Neural progenitor cell (in vitro differentiated cells): ENCODE results near the gene SYT1. TPM values are rescaled to one million over a fixed set of nuclear protein-coding genes. Genes with fewer than 3 reads are reported as not detected.

Experiments
- DNase-seq: peaks from one replicate; pipeline ENCODE4 v3.0.0-alpha.2; 2016; ENCODE audit warnings: low spot score
- H2AFZ ChIP-seq: fragments of 200-600 bp; sonication (generic); replicated peaks from 2 replicates; pipeline ENCODE4 v1.6.1; 2016; ENCODE audit warnings: antibody characterized with exemption
- H3F3A ChIP-seq: fragments of 200-600 bp; sonication (generic); 2 replicates; pipeline ENCODE4 v1.6.1; 2016; ENCODE audit warnings: antibody characterized with exemption, low read depth
- H3K27ac ChIP-seq: fragments of 200-600 bp; sonication (generic); 2 replicates; pipeline ENCODE4 v1.5.1; 2016; ENCODE audit warnings: mild to moderate bottlenecking
- H3K27me3 ChIP-seq: fragments of 200-600 bp; sonication (generic); 2 replicates; pipeline ENCODE4 v1.6.1; 2016; ENCODE audit warnings: mild to moderate bottlenecking, moderate library complexity
- H3K36me3 ChIP-seq: fragments of 200-600 bp; sonication (generic); 2 replicates; pipeline ENCODE4 v1.5.1; 2016
- H3K4me1 ChIP-seq: fragments of 200-600 bp; sonication (generic); 2 replicates; pipeline ENCODE4 v1.6.1; 2016; ENCODE audit warnings: mixed run types
- H3K4me2 ChIP-seq: fragments of 200-600 bp; sonication (generic); 2 replicates; pipeline ENCODE4 v1.6.1; 2016
- H3K4me3 ChIP-seq: fragments of 200-600 bp; sonication (generic); 2 replicates; pipeline ENCODE4 v1.5.1; 2016
- H3K79me2 ChIP-seq: fragments of 200-600 bp; sonication (generic); 2 replicates; pipeline ENCODE4 v1.6.1; 2016; ENCODE audit warnings: low read depth
- H3K9ac ChIP-seq: fragments of 200-600 bp; sonication (generic); 2 replicates; pipeline ENCODE4 v1.6.1; 2016
- H3K9me3 ChIP-seq: fragments of 200-600 bp; sonication (generic); 2 replicates; pipeline ENCODE4 v1.5.1; 2016; ENCODE audit warnings: low read depth
- H4K20me1 ChIP-seq: fragments of 200-600 bp; sonication (generic); 2 replicates; pipeline ENCODE4 v1.6.1; 2016; ENCODE audit warnings: low read depth
- H3K27ac Mint-ChIP-seq: 3 replicates; pipeline ENCODE4 v1.8.0; 2021; ENCODE audit warnings: mixed read lengths
- H3K27me3 Mint-ChIP-seq: 2 replicates; pipeline ENCODE4 v1.8.0; 2022; ENCODE audit warnings: low read depth, mild to moderate bottlenecking, inconsistent platforms, moderate library complexity, mixed read lengths; ENCODE audit not compliant: insufficient read depth
- H3K36me3 Mint-ChIP-seq: 3 replicates; pipeline ENCODE4 v1.8.0; 2021; ENCODE audit warnings: mixed read lengths
- H3K4me1 Mint-ChIP-seq: 3 replicates; pipeline ENCODE4 v1.8.0; 2021; ENCODE audit warnings: mixed read lengths
- H3K4me3 Mint-ChIP-seq: 3 replicates; pipeline ENCODE4 v1.8.0; 2021; ENCODE audit warnings: mild to moderate bottlenecking, moderate library complexity, mixed read lengths
- H3K9me3 Mint-ChIP-seq: 3 replicates; pipeline ENCODE4 v1.8.0; 2020; ENCODE audit warnings: mixed read lengths
- EZH2 ChIP-seq: fragments of 200-600 bp; sonication (generic); IDR thresholded peaks from 2 replicates; pipeline ENCODE4 v1.6.1; 2017; ENCODE audit warnings: antibody characterized with exemption, mild to moderate bottlenecking, moderate library complexity
- EZH2phosphoT487 ChIP-seq: fragments of 200-600 bp; sonication (generic); IDR thresholded peaks from 2 replicates; pipeline ENCODE4 v1.6.1; 2017; ENCODE audit warnings: antibody characterized with exemption
- total RNA-seq: library from RNA; depleted of rRNA; stranded (reverse); fragments of >200 nt; gene quantifications from 2 replicates; pipeline ENCODE4 v1.2.3, GENCODE V29; 2015; ENCODE audit warnings: low replicate concordance
- TF ChIP-seq, protein P1 (sequence below): fragments of 200-600 bp; sonication (generic); IDR thresholded peaks from 2 replicates; pipeline ENCODE4 v1.5.1; 2017; ENCODE audit warnings: antibody characterized with exemption, mild to moderate bottlenecking

Gene SYT1
- total RNA-seq, 1 donor from 2014 or later = 36.9 TPM

DNA sequence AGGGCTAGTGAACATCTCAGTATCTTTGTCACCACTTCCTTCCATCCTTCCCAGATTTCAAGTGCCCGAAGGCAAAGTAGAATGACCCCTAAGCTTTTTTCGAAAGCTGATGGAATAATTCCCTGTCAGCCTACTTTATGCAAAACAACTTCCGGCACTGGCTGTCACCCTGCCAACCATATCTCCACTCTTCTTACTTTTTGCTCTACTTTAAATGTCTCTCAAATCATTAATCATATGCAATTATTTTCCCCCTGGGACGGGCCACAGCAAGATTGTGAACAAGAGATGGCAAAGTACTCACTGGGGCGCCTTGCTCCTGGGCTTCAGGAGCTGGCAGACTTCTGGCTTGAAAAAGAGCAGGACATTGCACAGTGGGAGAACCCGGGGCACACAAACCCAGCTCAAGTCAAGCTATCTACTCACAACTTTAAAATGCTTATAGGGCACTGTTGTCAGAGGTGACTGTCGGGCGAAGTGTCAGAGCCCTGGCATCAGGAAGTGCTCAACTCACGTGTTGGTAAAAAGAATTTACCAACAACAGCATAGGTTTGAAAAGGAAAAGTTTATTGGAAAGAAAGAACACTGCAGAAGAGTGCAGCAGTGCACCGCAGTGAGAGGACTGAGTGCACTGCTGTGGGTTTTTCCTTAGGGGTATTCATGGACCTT, 452.7 kb downstream of the SYT1 start:
- H3K9me3 ChIP-seq = no peaks in the 10 kb centered on the region
- no peak overlapping the region for H2AFZ ChIP-seq
- H3K27me3 ChIP-seq = no peaks in the 10 kb centered on the region
- H3K4me1 ChIP-seq = peaks cover 10% of the 10 kb centered on the region
- H3K4me1 Mint-ChIP-seq = no peaks in the 10 kb centered on the region
- H3K4me3 Mint-ChIP-seq = no peak overlapping the region
- no peaks in the 10 kb centered on the region for H4K20me1 ChIP-seq
- peaks cover 2% of the 10 kb centered on the region for H3K9me3 Mint-ChIP-seq
- no peak overlapping the region for H3K27ac ChIP-seq
- H3K27me3 Mint-ChIP-seq = no peaks in the 10 kb centered on the region
- no peaks in the 10 kb centered on the region for H3K79me2 ChIP-seq
- no peak overlapping the region for H3K4me2 ChIP-seq
- no peaks in the 10 kb centered on the region for H3K36me3 ChIP-seq
- H3F3A ChIP-seq = peaks cover 1% of the 10 kb centered on the region
- H3K4me3 ChIP-seq = no peak overlapping the region
- TF ChIP-seq, protein P1, sequence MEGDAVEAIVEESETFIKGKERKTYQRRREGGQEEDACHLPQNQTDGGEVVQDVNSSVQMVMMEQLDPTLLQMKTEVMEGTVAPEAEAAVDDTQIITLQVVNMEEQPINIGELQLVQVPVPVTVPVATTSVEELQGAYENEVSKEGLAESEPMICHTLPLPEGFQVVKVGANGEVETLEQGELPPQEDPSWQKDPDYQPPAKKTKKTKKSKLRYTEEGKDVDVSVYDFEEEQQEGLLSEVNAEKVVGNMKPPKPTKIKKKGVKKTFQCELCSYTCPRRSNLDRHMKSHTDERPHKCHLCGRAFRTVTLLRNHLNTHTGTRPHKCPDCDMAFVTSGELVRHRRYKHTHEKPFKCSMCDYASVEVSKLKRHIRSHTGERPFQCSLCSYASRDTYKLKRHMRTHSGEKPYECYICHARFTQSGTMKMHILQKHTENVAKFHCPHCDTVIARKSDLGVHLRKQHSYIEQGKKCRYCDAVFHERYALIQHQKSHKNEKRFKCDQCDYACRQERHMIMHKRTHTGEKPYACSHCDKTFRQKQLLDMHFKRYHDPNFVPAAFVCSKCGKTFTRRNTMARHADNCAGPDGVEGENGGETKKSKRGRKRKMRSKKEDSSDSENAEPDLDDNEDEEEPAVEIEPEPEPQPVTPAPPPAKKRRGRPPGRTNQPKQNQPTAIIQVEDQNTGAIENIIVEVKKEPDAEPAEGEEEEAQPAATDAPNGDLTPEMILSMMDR = no peak
- no peak for TF ChIP-seq EZH2
- TF ChIP-seq EZH2phosphoT487 = no peak
- DNase-seq = no peak
- H3K36me3 Mint-ChIP-seq = peaks cover 1% of the 10 kb centered on the region
- no peak overlapping the region for H3K9ac ChIP-seq
- no peak overlapping the region for H3K27ac Mint-ChIP-seq

DNA sequence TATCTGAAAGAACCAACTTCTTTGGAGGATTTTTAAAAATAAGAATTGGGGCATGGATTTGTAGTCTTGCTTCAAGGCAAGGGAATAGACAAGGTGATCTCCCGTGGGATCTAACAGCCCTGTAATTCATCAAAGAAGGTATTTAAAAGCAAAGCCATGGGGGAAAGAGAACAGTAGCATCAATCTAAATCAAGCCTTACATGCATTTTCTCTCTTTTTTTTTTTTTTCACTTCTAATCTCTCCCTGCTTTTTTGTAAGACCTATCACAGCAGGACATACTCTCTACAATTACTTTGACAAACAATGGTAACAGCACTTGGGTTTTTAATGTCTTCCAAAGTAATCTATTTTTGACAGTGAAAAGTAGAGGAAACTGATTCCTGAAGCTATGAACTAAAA, 458.3 kb downstream of the SYT1 start:
- Histone ChIP-seq H3K27ac (peak overlapping the region; percentile 61), H3K36me3 (no peaks in the 10 kb centered on the region), H3K79me2 (no peaks in the 10 kb centered on the region), H2AFZ (no peak overlapping the region), H4K20me1 (no peaks in the 10 kb centered on the region), H3K4me2 (peak overlapping the region; percentile 59), H3K4me3 (no peak overlapping the region), H3K9me3 (no peaks in the 10 kb centered on the region), H3K4me1 (peaks cover 20% of the 10 kb centered on the region), H3K9ac (no peak overlapping the region), H3K27me3 (no peaks in the 10 kb centered on the region), H3F3A (peaks cover 7% of the 10 kb centered on the region)
- TF ChIP-seq EZH2 (no peak), EZH2phosphoT487 (no peak)
- TF ChIP-seq, protein P1 = no peak
- Mint-ChIP-seq H3K9me3 (no peaks in the 10 kb centered on the region), H3K4me1 (peaks cover 18% of the 10 kb centered on the region), H3K36me3 (no peaks in the 10 kb centered on the region), H3K27me3 (peaks cover 3% of the 10 kb centered on the region), H3K4me3 (no peak overlapping the region), H3K27ac (no peak overlapping the region)
- no peak for DNase-seq

DNA sequence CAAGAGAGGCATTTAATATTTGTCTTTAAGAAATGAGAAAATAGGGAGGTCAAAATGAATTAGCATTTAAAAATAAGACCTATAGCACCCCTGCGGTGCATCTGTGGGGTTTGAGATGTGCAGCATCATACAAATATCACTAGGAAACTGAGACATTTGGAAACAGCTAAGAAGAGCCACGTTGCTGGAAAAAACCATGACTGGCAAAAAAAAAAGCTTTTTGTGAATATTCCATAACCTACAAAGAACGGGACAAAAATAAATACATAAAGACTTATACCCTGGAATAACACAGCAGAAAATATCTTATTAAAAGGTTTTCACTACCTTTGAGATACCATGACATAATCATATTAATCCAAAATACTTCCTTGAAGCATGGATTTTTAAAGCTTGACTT, 460.0 kb downstream of the SYT1 start:
- TF ChIP-seq, protein P1 = no peak
- TF ChIP-seq EZH2 (no peak), EZH2phosphoT487 (no peak)
- Mint-ChIP-seq H3K4me1 (peaks cover 18% of the 10 kb centered on the region), H3K27me3 (peaks cover 3% of the 10 kb centered on the region)

More for the DNA sequence above, 460.0 kb downstream of the SYT1 start:
- Histone ChIP-seq H2AFZ (no peak overlapping the region), H3K27ac (no peak overlapping the region), H3K79me2 (no peaks in the 10 kb centered on the region), H3K4me2 (no peak overlapping the region), H3K4me3 (no peak overlapping the region), H4K20me1 (no peaks in the 10 kb centered on the region), H3K9me3 (no peaks in the 10 kb centered on the region), H3F3A (peaks cover 7% of the 10 kb centered on the region), H3K27me3 (no peaks in the 10 kb centered on the region), H3K36me3 (no peaks in the 10 kb centered on the region), H3K9ac (no peak overlapping the region), H3K4me1 (peaks cover 20% of the 10 kb centered on the region)
- H3K36me3 Mint-ChIP-seq = no peaks in the 10 kb centered on the region
- H3K4me3 Mint-ChIP-seq = no peak overlapping the region
- H3K27ac Mint-ChIP-seq = no peak overlapping the region
- H3K9me3 Mint-ChIP-seq = no peaks in the 10 kb centered on the region
- DNase-seq = no peak
